ENCODE measurements around the gene HOXD11. TPM values are rescaled to one million over a fixed set of nuclear protein-coding genes. Genes with fewer than 3 reads are reported as not detected.

The HOXD11 gene
- polyA plus RNA-seq, 1 donor from 2014 or later, result not detected

DNA sequence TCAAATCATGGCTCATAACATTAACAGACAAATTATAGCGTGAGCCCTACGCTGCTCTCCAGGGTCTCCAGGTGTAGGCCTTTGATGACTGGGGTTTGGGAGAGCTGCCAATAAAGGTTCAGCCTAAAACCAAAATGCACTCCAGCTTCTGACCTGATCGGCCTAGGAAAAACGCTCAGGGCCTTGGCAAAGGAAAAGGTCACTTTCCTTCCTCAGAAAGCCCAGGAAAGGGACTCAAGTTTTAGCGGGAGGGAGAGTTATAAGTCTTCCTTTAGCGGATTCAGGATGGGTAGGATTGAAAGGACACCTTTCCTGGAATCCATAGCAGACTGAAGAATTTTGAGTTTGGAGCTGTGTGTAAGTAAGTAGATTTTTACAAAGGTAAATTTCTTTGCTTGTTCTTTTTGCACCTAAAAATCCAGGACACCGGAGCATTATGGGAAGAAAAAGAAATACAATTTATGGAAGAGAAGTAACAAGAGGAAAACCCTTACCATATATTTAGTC is 32.1 kb upstream of the HOXD11 start:
- no peak overlapping the region for H3K4me2 ChIP-seq (ENCODE audit: low read length)
- H3K9ac ChIP-seq (ENCODE audit: low read length), result no peak overlapping the region
- H3K4me3 ChIP-seq (ENCODE audit: low read length), result no peak overlapping the region
- no peaks in the 10 kb centered on the region for H4K20me1 ChIP-seq (ENCODE audit: insufficient read depth)
- no peak for TF ChIP-seq EP300 (conservative IDR thresholded peaks at IDR 0.05; ENCODE audit: poor library complexity, severe bottlenecking)
- TF ChIP-seq REST (IDR thresholded peaks at IDR 0.05; ENCODE audit: borderline replicate concordance), result no peak
- no peak for TF ChIP-seq RAD21 (conservative IDR thresholded peaks at IDR 0.05)
- H3K9me2 ChIP-seq (ENCODE audit: insufficient read depth, low read length), result no peaks in the 10 kb centered on the region
- H3K9me3 ChIP-seq (ENCODE audit: low read length), result peaks cover 4% of the 10 kb centered on the region
- no peaks in the 10 kb centered on the region for H3K36me3 ChIP-seq (ENCODE audit: insufficient read depth, low read length)
- no peaks in the 10 kb centered on the region for H3F3A ChIP-seq (ENCODE audit: insufficient read depth, low read length, poor library complexity, severe bottlenecking)
- H3K27ac ChIP-seq (ENCODE audit: low read length), result no peak overlapping the region
- no peaks in the 10 kb centered on the region for H3K79me2 ChIP-seq (replicated peaks; ENCODE audit: insufficient read depth, low read length)
- H3K27me3 ChIP-seq (ENCODE audit: insufficient read depth, low read depth, low read length), result peaks cover 100% of the 10 kb centered on the region
- no peak overlapping the region for H2AFZ ChIP-seq (ENCODE audit: low read depth, low read length)

DNA sequence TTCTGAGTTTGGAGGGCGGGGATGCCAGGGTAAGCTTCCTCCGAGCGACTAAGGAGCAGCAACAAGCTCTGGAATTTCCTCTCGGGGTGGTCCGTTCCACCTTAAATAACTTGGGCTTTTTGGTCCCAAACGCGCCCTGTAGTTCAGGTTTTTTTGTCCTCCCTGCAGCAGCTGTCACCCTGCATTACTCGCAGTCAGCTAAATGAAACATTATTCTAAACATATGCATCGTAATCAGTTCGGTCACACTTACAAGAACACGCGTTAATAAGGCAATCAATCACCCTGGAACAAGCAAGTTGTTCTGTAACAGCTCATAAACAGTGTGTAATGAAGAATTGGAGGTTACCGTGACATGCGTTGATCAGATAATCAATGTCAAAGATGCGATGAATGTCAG is 31.6 kb upstream of the HOXD11 start:
- Histone ChIP-seq H3K4me3 (ENCODE audit: low read length) (no peak overlapping the region), H3K36me3 (ENCODE audit: insufficient read depth, low read length) (no peaks in the 10 kb centered on the region), H4K20me1 (ENCODE audit: insufficient read depth) (no peaks in the 10 kb centered on the region), H3K27me3 (ENCODE audit: insufficient read depth, low read depth, low read length) (peaks cover 98% of the 10 kb centered on the region), H3K4me2 (ENCODE audit: low read length) (no peak overlapping the region), H3K9me2 (ENCODE audit: insufficient read depth, low read length) (no peaks in the 10 kb centered on the region), H3K79me2 (replicated peaks; ENCODE audit: insufficient read depth, low read length) (no peaks in the 10 kb centered on the region), H2AFZ (ENCODE audit: low read depth, low read length) (no peak overlapping the region), H3K9ac (ENCODE audit: low read length) (no peak overlapping the region), H3K27ac (ENCODE audit: low read length) (no peak overlapping the region), H3F3A (ENCODE audit: insufficient read depth, low read length, poor library complexity, severe bottlenecking) (no peaks in the 10 kb centered on the region), H3K9me3 (ENCODE audit: low read length) (peaks cover 4% of the 10 kb centered on the region)
- peak; percentile 46 for TF ChIP-seq POLR2AphosphoS5 (IDR thresholded peaks at IDR 0.05)
- no peak for TF ChIP-seq CTCF (IDR thresholded peaks at IDR 0.05; ENCODE audit: poor library complexity, severe bottlenecking)
- TF ChIP-seq SMC3 (conservative IDR thresholded peaks at IDR 0.05; ENCODE audit: poor library complexity), result no peak

DNA sequence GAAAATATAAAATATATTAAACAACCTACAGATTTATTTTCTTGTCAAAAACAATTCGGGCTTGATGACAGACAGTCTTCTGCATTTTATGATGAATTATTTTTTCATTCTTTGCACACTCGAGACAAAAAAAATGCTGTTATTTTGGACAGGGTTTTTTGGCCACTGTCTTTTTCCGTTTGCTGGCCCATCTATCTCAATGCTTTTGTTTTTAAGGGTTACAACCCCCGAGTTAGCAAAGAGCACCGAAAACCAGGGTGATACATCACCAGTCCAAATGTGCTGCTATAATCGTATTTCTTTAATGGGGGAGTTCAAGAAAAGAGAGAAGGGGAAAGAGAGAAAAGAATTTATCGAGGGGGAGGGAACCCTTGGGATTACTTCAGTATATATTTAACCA is 31.0 kb upstream of the HOXD11 start:
- Histone ChIP-seq H3K4me3 (ENCODE audit: low read length) (no peak overlapping the region), H3K79me2 (replicated peaks; ENCODE audit: insufficient read depth, low read length) (no peaks in the 10 kb centered on the region), H4K20me1 (ENCODE audit: insufficient read depth) (no peaks in the 10 kb centered on the region), H3K27me3 (ENCODE audit: insufficient read depth, low read depth, low read length) (peaks cover 98% of the 10 kb centered on the region), H3K9ac (ENCODE audit: low read length) (no peak overlapping the region), H3K9me3 (ENCODE audit: low read length) (peaks cover under 1% of the 10 kb centered on the region), H3K9me2 (ENCODE audit: insufficient read depth, low read length) (no peaks in the 10 kb centered on the region), H3F3A (ENCODE audit: insufficient read depth, low read length, poor library complexity, severe bottlenecking) (no peaks in the 10 kb centered on the region), H3K4me2 (ENCODE audit: low read length) (no peak overlapping the region), H3K36me3 (ENCODE audit: insufficient read depth, low read length) (no peaks in the 10 kb centered on the region), H3K27ac (ENCODE audit: low read length) (no peak overlapping the region), H2AFZ (ENCODE audit: low read depth, low read length) (no peak overlapping the region)
- no peak for TF ChIP-seq POLR2AphosphoS5 (IDR thresholded peaks at IDR 0.05)
- no peak for TF ChIP-seq REST (IDR thresholded peaks at IDR 0.05; ENCODE audit: borderline replicate concordance)
- no peak for TF ChIP-seq EZH2 (IDR thresholded peaks at IDR 0.05; ENCODE audit: borderline replicate concordance, insufficient read depth, low read length, poor library complexity, severe bottlenecking)
- TF ChIP-seq EP300 (conservative IDR thresholded peaks at IDR 0.05; ENCODE audit: poor library complexity, severe bottlenecking), result no peak
- TF ChIP-seq TAF1 (IDR thresholded peaks at IDR 0.05; ENCODE audit: low read depth), result no peak
- no peak for TF ChIP-seq SMC3 (conservative IDR thresholded peaks at IDR 0.05; ENCODE audit: poor library complexity)
- no peak for TF ChIP-seq MXI1 (conservative IDR thresholded peaks at IDR 0.05; ENCODE audit: poor library complexity, severe bottlenecking)
- TF ChIP-seq RAD21 (conservative IDR thresholded peaks at IDR 0.05), result no peak
- no peak for TF ChIP-seq CTCF (IDR thresholded peaks at IDR 0.05; ENCODE audit: poor library complexity, severe bottlenecking)
